GM23338 (cell line): ENCODE data around the gene ROS1. TPM values are rescaled to one million over a fixed set of nuclear protein-coding genes. Genes with fewer than 3 reads are reported as not detected.

Source experiments
- ATAC-seq: fragments of 200-7000 bp; cut with Tn5 transposase; 3 replicates; pipeline ENCODE4 v1.9.1; 2020
- DNase-seq: peaks from one replicate; pipeline ENCODE4 v3.0.0-alpha.2; 2015; ENCODE audit warnings: low spot score
- H2AFZ ChIP-seq: fragments of 200-600 bp; sonication (generic); 2 replicates; pipeline ENCODE4 v1.8.0; 2016; ENCODE audit warnings: antibody characterized with exemption, mild to moderate bottlenecking, moderate library complexity
- H3F3A ChIP-seq: fragments of 200-600 bp; sonication (generic); replicated peaks from 2 replicates; pipeline ENCODE4 v1.8.0; 2017; ENCODE audit warnings: antibody characterized with exemption, mixed run types, low read depth
- H3K27ac ChIP-seq: fragments of 200-600 bp; sonication (generic); 2 replicates; pipeline ENCODE4 v1.6.1; 2016; ENCODE audit warnings: low read depth
- H3K27me3 ChIP-seq: fragments of 200-600 bp; sonication (generic); 2 replicates; pipeline ENCODE4 v1.8.0; 2016; ENCODE audit warnings: mild to moderate bottlenecking, mixed run types, moderate library complexity; ENCODE audit not compliant: insufficient read depth
- H3K36me3 ChIP-seq: fragments of 200-600 bp; sonication (generic); 2 replicates; pipeline ENCODE4 v1.8.0; 2016; ENCODE audit warnings: mild to moderate bottlenecking; ENCODE audit not compliant: insufficient read depth
- H3K4me1 ChIP-seq: fragments of 200-600 bp; sonication (generic); 2 replicates; pipeline ENCODE4 v1.8.0; 2016; ENCODE audit warnings: mild to moderate bottlenecking, moderate library complexity; ENCODE audit not compliant: insufficient read depth
- H3K4me2 ChIP-seq: fragments of 200-600 bp; sonication (generic); 2 replicates; pipeline ENCODE4 v1.7.1; 2017; ENCODE audit warnings: mixed run types
- H3K4me3 ChIP-seq: fragments of 200-600 bp; sonication (generic); 2 replicates; pipeline ENCODE4 v1.6.1; 2016; ENCODE audit warnings: mixed run types
- H3K79me2 ChIP-seq: fragments of 200-600 bp; sonication (generic); replicated peaks from 2 replicates; pipeline ENCODE4 v1.8.0; 2017; ENCODE audit warnings: mild to moderate bottlenecking; ENCODE audit not compliant: insufficient read depth
- H3K9me2 ChIP-seq: fragments of 200-600 bp; sonication (generic); 2 replicates; pipeline ENCODE4 v1.8.0; 2017; ENCODE audit not compliant: insufficient read depth
- H4K20me1 ChIP-seq: fragments of 200-600 bp; sonication (generic); replicated peaks from 2 replicates; pipeline ENCODE4 v1.8.0; 2017; ENCODE audit warnings: mild to moderate bottlenecking; ENCODE audit not compliant: insufficient read depth
- H3K27ac Mint-ChIP-seq: 2 replicates; pipeline ENCODE4 v1.8.0; 2020; ENCODE audit warnings: inconsistent platforms, mild to moderate bottlenecking, moderate library complexity, mixed read lengths
- H3K27me3 Mint-ChIP-seq: 3 replicates; pipeline ENCODE4 v1.8.0; 2022; ENCODE audit warnings: low read depth, mild to moderate bottlenecking, moderate library complexity, mixed read lengths, inconsistent platforms; ENCODE audit not compliant: insufficient read depth, poor library complexity
- H3K36me3 Mint-ChIP-seq: 3 replicates; pipeline ENCODE4 v1.8.0; 2021; ENCODE audit warnings: low read depth, mild to moderate bottlenecking, inconsistent platforms, moderate library complexity, mixed read lengths
- H3K4me1 Mint-ChIP-seq: 3 replicates; pipeline ENCODE4 v1.8.0; 2020; ENCODE audit warnings: mild to moderate bottlenecking, inconsistent platforms, mixed read lengths
- H3K4me3 Mint-ChIP-seq: 3 replicates; pipeline ENCODE4 v1.8.0; 2021; ENCODE audit warnings: moderate library complexity, mild to moderate bottlenecking, inconsistent platforms, mixed read lengths
- H3K9me3 Mint-ChIP-seq: 3 replicates; pipeline ENCODE4 v1.8.0; 2020; ENCODE audit warnings: moderate library complexity, mild to moderate bottlenecking, inconsistent platforms, mixed read lengths
- NANOG ChIP-seq: IDR thresholded peaks from 2 replicates; pipeline ENCODE4 v1.6.1; 2016; ENCODE audit warnings: antibody characterized with exemption, borderline replicate concordance
- POLR2AphosphoS5 ChIP-seq: IDR thresholded peaks from 2 replicates; pipeline ENCODE4 v1.6.1; 2016; ENCODE audit warnings: antibody characterized with exemption, low read depth
- ZNF462 ChIP-seq: fragments of 250-450 bp; sonication (Bioruptor Pico); IDR thresholded peaks from 2 replicates; pipeline ENCODE4 v1.5.0; 2020; ENCODE audit warnings: mild to moderate bottlenecking, moderate library complexity
- polyA plus RNA-seq: library from polyadenylated mRNA; unstranded; fragments of >200 nt; fragmentation: Nextera tagmentation; extraction: Ambion mirVana; gene quantifications from 2 replicates; pipeline ENCODE4 v1.2.1, GENCODE V29; 2016
- total RNA-seq: library from RNA; depleted of rRNA; stranded (reverse); fragments of >200 nt; shearing (Covaris generic); gene quantifications from 2 replicates; pipeline ENCODE4 v1.2.3, GENCODE V29; 2014
- TF ChIP-seq, protein P1 (sequence below): IDR thresholded peaks from one replicate; pipeline ENCODE4 v1.6.1; 2018; ENCODE audit warnings: antibody characterized with exemption; ENCODE audit not compliant: unreplicated experiment

The ROS1 gene
- total and polyA plus RNA-seq, 2 experiments from 2014 or later = not detected

DNA sequence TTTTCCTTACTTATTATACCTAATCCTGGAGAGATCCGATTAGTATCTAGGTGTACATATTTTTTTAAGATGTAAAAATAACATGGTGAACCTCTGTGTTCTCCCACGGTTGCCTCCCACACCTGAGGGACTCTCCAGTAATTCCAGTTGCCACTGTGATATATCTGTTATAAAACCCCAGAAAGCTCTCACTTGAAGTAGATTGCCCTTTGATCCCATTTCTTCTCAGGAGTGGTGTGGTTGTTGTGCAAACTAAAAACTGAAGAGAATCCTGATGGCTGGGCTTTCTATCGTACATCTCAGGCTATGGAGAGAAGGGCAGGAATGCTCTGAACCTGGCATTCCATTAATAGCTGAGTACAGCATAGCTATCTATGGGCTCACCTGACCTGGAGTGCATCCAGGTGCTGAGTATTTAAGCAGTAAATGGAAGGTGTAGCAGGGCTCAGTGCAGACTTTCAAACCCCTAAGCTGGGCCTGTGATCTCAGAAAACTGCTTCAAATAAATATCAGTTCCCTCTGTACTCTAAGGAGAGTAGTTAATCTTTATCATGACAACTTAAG, 119.4 kb downstream of the ROS1 start:
- Histone ChIP-seq H3K4me3 (no peak overlapping the region), H3K4me2 (no peak overlapping the region), H3K36me3 (no peaks in the 10 kb centered on the region), H2AFZ (no peak overlapping the region; the same call in 1 of the 2 replicates), H3F3A (no peaks in the 10 kb centered on the region), H3K79me2 (no peaks in the 10 kb centered on the region), H3K27ac (no peak overlapping the region), H4K20me1 (no peaks in the 10 kb centered on the region), H3K27me3 (no peaks in the 10 kb centered on the region), H3K9me2 (no peaks in the 10 kb centered on the region), H3K4me1 (no peaks in the 10 kb centered on the region)
- Mint-ChIP-seq H3K4me3 (no peak overlapping the region), H3K9me3 (no peaks in the 10 kb centered on the region), H3K4me1 (peaks cover 5% of the 10 kb centered on the region; the same call in 2 of the 3 replicates), H3K27ac (no peak overlapping the region), H3K36me3 (no peaks in the 10 kb centered on the region), H3K27me3 (no peaks in the 10 kb centered on the region)
- peak; percentile 68 for ATAC-seq
- no peak for TF ChIP-seq POLR2AphosphoS5
- no peak for TF ChIP-seq ZNF462
- TF ChIP-seq NANOG = no peak
- TF ChIP-seq, protein P1, sequence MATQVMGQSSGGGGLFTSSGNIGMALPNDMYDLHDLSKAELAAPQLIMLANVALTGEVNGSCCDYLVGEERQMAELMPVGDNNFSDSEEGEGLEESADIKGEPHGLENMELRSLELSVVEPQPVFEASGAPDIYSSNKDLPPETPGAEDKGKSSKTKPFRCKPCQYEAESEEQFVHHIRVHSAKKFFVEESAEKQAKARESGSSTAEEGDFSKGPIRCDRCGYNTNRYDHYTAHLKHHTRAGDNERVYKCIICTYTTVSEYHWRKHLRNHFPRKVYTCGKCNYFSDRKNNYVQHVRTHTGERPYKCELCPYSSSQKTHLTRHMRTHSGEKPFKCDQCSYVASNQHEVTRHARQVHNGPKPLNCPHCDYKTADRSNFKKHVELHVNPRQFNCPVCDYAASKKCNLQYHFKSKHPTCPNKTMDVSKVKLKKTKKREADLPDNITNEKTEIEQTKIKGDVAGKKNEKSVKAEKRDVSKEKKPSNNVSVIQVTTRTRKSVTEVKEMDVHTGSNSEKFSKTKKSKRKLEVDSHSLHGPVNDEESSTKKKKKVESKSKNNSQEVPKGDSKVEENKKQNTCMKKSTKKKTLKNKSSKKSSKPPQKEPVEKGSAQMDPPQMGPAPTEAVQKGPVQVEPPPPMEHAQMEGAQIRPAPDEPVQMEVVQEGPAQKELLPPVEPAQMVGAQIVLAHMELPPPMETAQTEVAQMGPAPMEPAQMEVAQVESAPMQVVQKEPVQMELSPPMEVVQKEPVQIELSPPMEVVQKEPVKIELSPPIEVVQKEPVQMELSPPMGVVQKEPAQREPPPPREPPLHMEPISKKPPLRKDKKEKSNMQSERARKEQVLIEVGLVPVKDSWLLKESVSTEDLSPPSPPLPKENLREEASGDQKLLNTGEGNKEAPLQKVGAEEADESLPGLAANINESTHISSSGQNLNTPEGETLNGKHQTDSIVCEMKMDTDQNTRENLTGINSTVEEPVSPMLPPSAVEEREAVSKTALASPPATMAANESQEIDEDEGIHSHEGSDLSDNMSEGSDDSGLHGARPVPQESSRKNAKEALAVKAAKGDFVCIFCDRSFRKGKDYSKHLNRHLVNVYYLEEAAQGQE = no peak
- peak; percentile 14 for DNase-seq
